DOHH2 (cell line): ENCODE measurements around the gene BDP1.
"Not testable (repeated sequence)": the region's sequence is repeated elsewhere in the genome, so short reads cannot be mapped to it uniquely, and the experiment has no call there.

ENCODE experiments used
- H3F3A ChIP-seq: fragments of 200-600 bp; sonication (generic), shearing (Covaris generic); 2 replicates; pipeline ENCODE4 v1.6.0; 2016; ENCODE audit warnings: antibody characterized with exemption, mild to moderate bottlenecking; ENCODE audit not compliant: control insufficient read depth, insufficient read depth
- H3K27ac ChIP-seq: fragments of 200-600 bp; sonication (generic); 2 replicates; pipeline ENCODE4 v1.5.1; 2014; ENCODE audit warnings: low read depth, mild to moderate bottlenecking, low read length, moderate library complexity
- H3K27me3 ChIP-seq: fragments of 200-600 bp; sonication (generic); 2 replicates; pipeline ENCODE4 v1.6.1; 2014; ENCODE audit warnings: mild to moderate bottlenecking, low read length, mixed read lengths; ENCODE audit not compliant: control insufficient read depth
- H3K36me3 ChIP-seq: fragments of 200-600 bp; sonication (generic); 2 replicates; pipeline ENCODE4 v1.6.1; 2014; ENCODE audit warnings: mild to moderate bottlenecking, low read length, moderate library complexity, mixed read lengths; ENCODE audit not compliant: control insufficient read depth
- H3K4me1 ChIP-seq: fragments of 200-600 bp; sonication (generic); 2 replicates; pipeline ENCODE4 v1.6.1; 2014; ENCODE audit warnings: mild to moderate bottlenecking, low read length, mixed read lengths; ENCODE audit not compliant: control insufficient read depth
- H3K4me2 ChIP-seq: fragments of 200-600 bp; sonication (generic); 2 replicates; pipeline ENCODE4 v1.6.0; 2014; ENCODE audit warnings: mild to moderate bottlenecking, low read length, moderate library complexity
- H3K4me3 ChIP-seq: fragments of 200-600 bp; sonication (generic); 2 replicates; pipeline ENCODE4 v1.5.1; 2014; ENCODE audit warnings: mild to moderate bottlenecking, low read length, mixed read lengths
- H3K79me2 ChIP-seq: fragments of 200-600 bp; sonication (generic); 2 replicates; pipeline ENCODE4 v1.6.1; 2014; ENCODE audit warnings: mild to moderate bottlenecking, low read length, mixed read lengths; ENCODE audit not compliant: control insufficient read depth
- H3K9me2 ChIP-seq: fragments of 200-600 bp; sonication (generic); replicated peaks from 2 replicates; pipeline ENCODE4 v1.6.1; 2014; ENCODE audit warnings: mild to moderate bottlenecking, low read length, mixed read lengths; ENCODE audit not compliant: control insufficient read depth
- H3K9me3 ChIP-seq: fragments of 200-600 bp; sonication (generic); 2 replicates; pipeline ENCODE4 v1.6.1; 2014; ENCODE audit warnings: antibody characterized with exemption, low read length, mixed read lengths; ENCODE audit not compliant: control insufficient read depth, insufficient read depth
- H4K20me1 ChIP-seq: fragments of 200-600 bp; sonication (generic); 2 replicates; pipeline ENCODE4 v1.6.0; 2014; ENCODE audit warnings: low read depth, mild to moderate bottlenecking, antibody characterized with exemption, low read length, moderate library complexity; ENCODE audit not compliant: control insufficient read depth, insufficient read depth
- CTCF ChIP-seq: fragments of 200-600 bp; sonication (generic); IDR thresholded peaks from one replicate; pipeline ENCODE4 v1.5.1; 2014; ENCODE audit warnings: antibody characterized with exemption, mild to moderate bottlenecking, low read depth, low read length; ENCODE audit not compliant: poor library complexity, severe bottlenecking
- EZH2phosphoT487 ChIP-seq: fragments of 200-600 bp; sonication (generic); IDR thresholded peaks from 2 replicates; pipeline ENCODE4 v1.6.1; 2017; ENCODE audit warnings: borderline replicate concordance, mild to moderate bottlenecking, antibody characterized with exemption, low read length, moderate library complexity, mixed read lengths

The BDP1 gene

GRCh38 chr5:71455427-71456361, at the start of gene BDP1:
Gene BDP1, plus strand, starts transcription at chr5:71455651. Its CDS starts 227 bp downstream, at chr5:71455878.
- H3K9me2 ChIP-seq, result no peaks in the 10 kb centered on the region
- peak within 1 kb of the TSS; percentile 62 for H3K4me2 ChIP-seq
- H3K79me2 ChIP-seq, result peaks cover 52% of the 10 kb centered on the region
- H4K20me1 ChIP-seq, result peaks cover 6% of the 10 kb centered on the region; the same call in 1 of the 2 replicates
- H3K4me1 ChIP-seq, result peaks cover 17% of the 10 kb centered on the region
- no peaks in the 10 kb centered on the region for H3K9me3 ChIP-seq
- peak within 1 kb of the TSS; percentile 58 for H3K27ac ChIP-seq
- TF ChIP-seq CTCF (peak; percentile 49), EZH2phosphoT487 (no peak)
- peaks cover 1% of the 10 kb centered on the region for H3K27me3 ChIP-seq
- 0 out of 2 replicates have a peak, but pooled peaks cover 3% of the 10 kb centered on the region for H3F3A ChIP-seq
- H3K4me3 ChIP-seq, result peak within 1 kb of the TSS; percentile 78
- H3K36me3 ChIP-seq, result peaks cover 25% of the 10 kb centered on the region

- not testable (repeated sequence) for H3F3A ChIP-seq, H3K27ac ChIP-seq, H3K4me2 ChIP-seq, H3K27me3 ChIP-seq, H3K79me2 ChIP-seq, H3K4me1 ChIP-seq, H3K36me3 ChIP-seq, H3K9me3 ChIP-seq, H4K20me1 ChIP-seq, H3K9me2 ChIP-seq, H3K4me3 ChIP-seq
These were observed 45.4 kb upstream of the BDP1 start for GRCh38 chr5:71410088-71410487.

- H3K4me2 ChIP-seq, H3K27me3 ChIP-seq: not testable (repeated sequence)
These were observed 39.8 kb upstream of the BDP1 start for GRCh38 chr5:71415626-71416025.

GRCh38 chr5:71418026-71418425, 37.4 kb upstream of the BDP1 start:
- H3K27ac ChIP-seq, H4K20me1 ChIP-seq, H3K9me2 ChIP-seq, H3K4me2 ChIP-seq, H3K9me3 ChIP-seq, H3F3A ChIP-seq, H3K79me2 ChIP-seq, H3K4me3 ChIP-seq, H3K4me1 ChIP-seq, H3K36me3 ChIP-seq, H3K27me3 ChIP-seq: not testable (repeated sequence)

More at GRCh38 chr5:71415626-71416025, 39.8 kb upstream of the BDP1 start:
- H3K79me2 ChIP-seq, H3F3A ChIP-seq, H3K36me3 ChIP-seq, H4K20me1 ChIP-seq, H3K27ac ChIP-seq, H3K9me3 ChIP-seq, H3K4me1 ChIP-seq, H3K9me2 ChIP-seq, H3K4me3 ChIP-seq: not testable (repeated sequence)

GRCh38 chr5:71421278-71421677, 34.2 kb upstream of the BDP1 start:
- not testable (repeated sequence) for H3K9me2 ChIP-seq, H3K79me2 ChIP-seq, H3K4me1 ChIP-seq, H4K20me1 ChIP-seq, H3K27ac ChIP-seq, H3K4me3 ChIP-seq, H3K36me3 ChIP-seq, H3F3A ChIP-seq, H3K9me3 ChIP-seq, H3K27me3 ChIP-seq, H3K4me2 ChIP-seq

GRCh38 chr5:71423896-71424295, 31.6 kb upstream of the BDP1 start:
- H3K4me2 ChIP-seq, H3K36me3 ChIP-seq, H3K79me2 ChIP-seq, H3K9me2 ChIP-seq, H3K27ac ChIP-seq, H4K20me1 ChIP-seq, H3K27me3 ChIP-seq, H3K9me3 ChIP-seq, H3K4me1 ChIP-seq, H3F3A ChIP-seq, H3K4me3 ChIP-seq: not testable (repeated sequence)

GRCh38 chr5:71426686-71427474, 28.6 kb upstream of the BDP1 start:
- H3K79me2 ChIP-seq, H3K9me2 ChIP-seq, H3K4me3 ChIP-seq, H3K4me1 ChIP-seq, H3K9me3 ChIP-seq, H3F3A ChIP-seq, H3K36me3 ChIP-seq, H3K27ac ChIP-seq, H3K27me3 ChIP-seq, H4K20me1 ChIP-seq, H3K4me2 ChIP-seq: not testable (repeated sequence)
